Gastroesophageal sphincter (tissue), 4 donors: ENCODE data around the gene STRN4. TPM values are rescaled to one million over a fixed set of nuclear protein-coding genes. Genes with fewer than 3 reads are reported as not detected.
"Not testable (repeated sequence)": the region's sequence is repeated elsewhere in the genome, so short reads cannot be mapped to it uniquely, and the experiment has no call there.

Experiments used
- ATAC-seq: fragments of 150-250 bp; one replicate; pipeline ENCODE4 v1.9.1; 2016; ENCODE audit warnings: mild to moderate bottlenecking, moderate library complexity
- H3K27ac ChIP-seq, 4 donors: fragments of 200-600 bp; sonication (generic) in 3 of 4; 1 replicate in 3 of 4; 2 replicates in 1 of 4; pipeline ENCODE4 v1.5.1; 2016 to 2019
- H3K27me3 ChIP-seq: fragments of 200-600 bp; sonication (generic); one replicate; pipeline ENCODE4 v1.5.1; 2019
- H3K36me3 ChIP-seq, 2 donors: fragments of 200-600 bp; sonication (generic); one replicate each; pipeline ENCODE4 v1.5.1; 2019; ENCODE audit warnings: control low read depth in 1 of 2
- H3K4me1 ChIP-seq, 3 donors: fragments of 200-600 bp; sonication (generic); 1 replicate in 2 of 3; 2 replicates in 1 of 3; pipeline ENCODE4 v1.5.1; 2016 to 2019; ENCODE audit warnings: control low read depth in 2 of 3
- H3K4me3 ChIP-seq, 2 donors: fragments of 200-600 bp; sonication (generic); one replicate each; pipeline ENCODE4 v1.5.1; 2019; ENCODE audit warnings: mild to moderate bottlenecking in 1 of 2, moderate library complexity in 1 of 2
- H3K9me3 ChIP-seq, 3 donors: fragments of 200-600 bp; sonication (generic); one replicate each; pipeline ENCODE4 v1.5.1; 2017 to 2019; ENCODE audit warnings: control low read depth in 2 of 3
- EP300 ChIP-seq: sonication (generic); formaldehyde crosslinking; IDR thresholded peaks from one replicate; pipeline ENCODE4 v1.6.1; 2017; ENCODE audit warnings: antibody characterized with exemption, mild to moderate bottlenecking
- POLR2A ChIP-seq, 2 donors: fragments of 450-650 bp; IDR thresholded peaks; one replicate each; pipeline ENCODE4 v1.6.1; 2017; ENCODE audit warnings: antibody characterized with exemption in 2 of 2, mild to moderate bottlenecking in 2 of 2, moderate library complexity in 1 of 2
- POLR2AphosphoS5 ChIP-seq: sonication (generic); formaldehyde crosslinking; IDR thresholded peaks from one replicate; pipeline ENCODE4 v1.6.1; 2017; ENCODE audit warnings: antibody characterized with exemption
- WGBS, 2 donors: methylation state at CpG; one replicate each; pipeline ENCODE4 v1.1.5; 2018; ENCODE audit warnings: low coverage in 1 of 2; 5-methylcytosine and 5-hydroxymethylcytosine counted together
- total RNA-seq, 4 donors: library from RNA; depleted of rRNA; stranded (reverse); fragments of >200 nt; gene quantifications; one replicate each; pipeline ENCODE4 v1.1.0, GENCODE V29; 2016
- TF ChIP-seq, protein P1 (sequence below), 4 experiments: fragments of 200-600 bp in 2 of 4; fragments of 450-650 bp in 2 of 4; sonication (generic) in 1 of 4; IDR thresholded peaks; one replicate each; pipeline ENCODE4 v1.5.1; 2017 to 2019; ENCODE audit warnings: antibody characterized with exemption in 4 of 4, mild to moderate bottlenecking in 2 of 4, moderate library complexity in 2 of 4

STRN4 gene
- total RNA-seq, 4 donors from 2014 or later: 64.6 to 109 (median 90.4) TPM

DNA sequence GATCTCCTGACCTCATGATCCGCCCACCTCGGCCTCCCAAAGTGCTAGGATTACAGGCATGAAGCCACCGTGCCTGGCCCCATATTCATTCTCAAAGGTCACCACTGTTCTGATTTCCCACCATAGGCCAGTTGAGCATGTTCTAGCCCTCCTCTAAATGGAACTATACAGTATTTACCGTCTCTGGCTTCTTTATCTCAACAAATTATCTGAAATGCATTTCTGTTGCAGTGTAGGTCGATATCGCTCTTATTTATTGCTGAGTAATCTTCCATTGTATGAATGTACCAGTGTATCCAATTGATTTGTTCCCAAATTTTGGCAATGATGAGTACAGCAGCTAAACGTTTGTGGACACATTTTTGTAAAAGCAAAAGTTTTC is 26.8 kb upstream of the STRN4 start:
- peaks cover 0 to 9% (median 0%) of the 10 kb centered on the region in 3 donors for H3K4me1 ChIP-seq
- 68 to 77% methylated on average over 4 to 7 of the region's 7 CpGs for WGBS, 2 donors

DNA sequence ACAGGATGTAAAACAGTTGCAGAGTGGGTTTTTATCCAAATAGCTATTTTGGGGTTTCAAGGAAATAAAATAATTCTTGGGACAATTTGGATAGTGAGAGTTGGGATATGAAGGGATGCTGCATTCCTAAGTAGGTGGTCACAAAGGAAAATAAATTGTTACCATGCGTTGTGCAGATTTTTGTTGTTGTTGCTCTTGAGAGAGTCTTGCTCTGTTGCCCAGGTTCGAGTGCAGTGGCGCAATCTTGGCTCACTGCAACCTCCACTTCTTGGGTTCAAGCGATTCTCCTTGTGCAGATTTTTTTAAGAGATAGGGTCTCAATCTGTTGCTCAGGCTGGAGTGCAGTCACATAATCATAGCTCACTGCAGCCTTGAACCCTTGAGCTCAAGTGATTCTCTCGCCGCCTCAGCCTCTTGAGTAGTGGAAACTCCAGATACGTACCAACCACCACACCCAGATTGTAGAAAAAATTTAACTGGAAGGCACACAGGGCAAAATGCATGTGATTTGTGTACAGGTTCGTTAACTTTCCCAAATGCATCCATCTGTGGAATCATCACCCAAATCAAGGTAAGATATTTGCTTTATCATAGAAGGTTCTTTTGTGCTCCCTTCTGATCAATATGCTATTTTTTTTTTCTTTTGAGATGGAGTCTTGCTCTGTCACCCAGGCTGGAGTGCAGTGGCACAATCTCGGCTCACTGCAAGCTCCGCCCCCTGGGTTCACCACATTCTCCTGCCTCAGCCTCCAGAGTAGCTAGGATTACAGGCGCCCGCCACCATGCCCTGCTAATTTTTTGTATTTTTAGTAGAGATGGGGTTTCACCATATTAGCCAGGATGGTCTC is 26.1 kb upstream of the STRN4 start:
- 87 to 100% methylated on average over 1 to 11 of the region's 12 CpGs for WGBS, 2 donors
- no peak overlapping the region for H3K4me3 ChIP-seq
- H3K27ac ChIP-seq: no peak overlapping the region
- ATAC-seq: no peak
- H3K36me3 ChIP-seq: peaks cover 0 to 37% of the 10 kb centered on the region in 2 donors
- H3K9me3 ChIP-seq: no peaks in the 10 kb centered on the region
- H3K4me1 ChIP-seq: peaks cover 0 to 9% (median 0%) of the 10 kb centered on the region in 3 donors
- TF ChIP-seq, protein P1, sequence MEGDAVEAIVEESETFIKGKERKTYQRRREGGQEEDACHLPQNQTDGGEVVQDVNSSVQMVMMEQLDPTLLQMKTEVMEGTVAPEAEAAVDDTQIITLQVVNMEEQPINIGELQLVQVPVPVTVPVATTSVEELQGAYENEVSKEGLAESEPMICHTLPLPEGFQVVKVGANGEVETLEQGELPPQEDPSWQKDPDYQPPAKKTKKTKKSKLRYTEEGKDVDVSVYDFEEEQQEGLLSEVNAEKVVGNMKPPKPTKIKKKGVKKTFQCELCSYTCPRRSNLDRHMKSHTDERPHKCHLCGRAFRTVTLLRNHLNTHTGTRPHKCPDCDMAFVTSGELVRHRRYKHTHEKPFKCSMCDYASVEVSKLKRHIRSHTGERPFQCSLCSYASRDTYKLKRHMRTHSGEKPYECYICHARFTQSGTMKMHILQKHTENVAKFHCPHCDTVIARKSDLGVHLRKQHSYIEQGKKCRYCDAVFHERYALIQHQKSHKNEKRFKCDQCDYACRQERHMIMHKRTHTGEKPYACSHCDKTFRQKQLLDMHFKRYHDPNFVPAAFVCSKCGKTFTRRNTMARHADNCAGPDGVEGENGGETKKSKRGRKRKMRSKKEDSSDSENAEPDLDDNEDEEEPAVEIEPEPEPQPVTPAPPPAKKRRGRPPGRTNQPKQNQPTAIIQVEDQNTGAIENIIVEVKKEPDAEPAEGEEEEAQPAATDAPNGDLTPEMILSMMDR (IDR thresholded peaks at IDR 0.05): no peak
- TF ChIP-seq POLR2A (IDR thresholded peaks at IDR 0.05) (no peak), POLR2AphosphoS5 (no peak), EP300 (no peak)
- H3K27me3 ChIP-seq: no peaks in the 10 kb centered on the region

More for the DNA sequence above, 26.8 kb upstream of the STRN4 start:
- ATAC-seq: no peak
- Histone ChIP-seq H3K36me3 (peaks cover 0 to 43% of the 10 kb centered on the region in 2 donors), H3K4me3 (no peak overlapping the region), H3K27ac (no peak overlapping the region), H3K27me3 (no peaks in the 10 kb centered on the region), H3K9me3 (no peaks in the 10 kb centered on the region)
- TF ChIP-seq POLR2AphosphoS5 (no peak), POLR2A (IDR thresholded peaks at IDR 0.05) (no peak), EP300 (no peak)
- TF ChIP-seq, protein P1 (IDR thresholded peaks at IDR 0.05): no peak

DNA sequence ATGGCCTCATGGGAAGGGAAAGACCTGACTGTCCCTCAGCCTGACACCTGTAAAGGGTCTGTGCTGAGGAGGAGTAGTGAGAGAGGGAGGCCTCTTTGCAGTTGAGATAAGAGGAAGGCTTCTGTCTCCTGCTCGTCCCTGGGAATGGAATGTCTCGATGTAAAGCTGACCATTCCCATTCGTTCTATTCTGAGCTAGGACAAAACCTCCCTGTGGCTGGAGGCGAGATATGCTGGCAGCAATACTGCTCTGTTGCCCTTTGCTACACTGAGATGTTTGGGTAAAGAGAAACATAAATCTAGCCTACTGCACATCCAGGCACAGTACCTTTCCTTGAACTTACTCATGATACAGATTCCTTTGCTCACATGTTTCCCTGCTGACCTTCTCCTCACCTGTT is 22.5 kb upstream of the STRN4 start:
- H3K36me3 ChIP-seq, H3K27ac ChIP-seq, H3K9me3 ChIP-seq, H3K4me1 ChIP-seq, H3K27me3 ChIP-seq, H3K4me3 ChIP-seq, ATAC-seq: not testable (repeated sequence)
- 18 to 24% methylated on average over 4 of the region's 4 CpGs for WGBS, 2 donors

DNA sequence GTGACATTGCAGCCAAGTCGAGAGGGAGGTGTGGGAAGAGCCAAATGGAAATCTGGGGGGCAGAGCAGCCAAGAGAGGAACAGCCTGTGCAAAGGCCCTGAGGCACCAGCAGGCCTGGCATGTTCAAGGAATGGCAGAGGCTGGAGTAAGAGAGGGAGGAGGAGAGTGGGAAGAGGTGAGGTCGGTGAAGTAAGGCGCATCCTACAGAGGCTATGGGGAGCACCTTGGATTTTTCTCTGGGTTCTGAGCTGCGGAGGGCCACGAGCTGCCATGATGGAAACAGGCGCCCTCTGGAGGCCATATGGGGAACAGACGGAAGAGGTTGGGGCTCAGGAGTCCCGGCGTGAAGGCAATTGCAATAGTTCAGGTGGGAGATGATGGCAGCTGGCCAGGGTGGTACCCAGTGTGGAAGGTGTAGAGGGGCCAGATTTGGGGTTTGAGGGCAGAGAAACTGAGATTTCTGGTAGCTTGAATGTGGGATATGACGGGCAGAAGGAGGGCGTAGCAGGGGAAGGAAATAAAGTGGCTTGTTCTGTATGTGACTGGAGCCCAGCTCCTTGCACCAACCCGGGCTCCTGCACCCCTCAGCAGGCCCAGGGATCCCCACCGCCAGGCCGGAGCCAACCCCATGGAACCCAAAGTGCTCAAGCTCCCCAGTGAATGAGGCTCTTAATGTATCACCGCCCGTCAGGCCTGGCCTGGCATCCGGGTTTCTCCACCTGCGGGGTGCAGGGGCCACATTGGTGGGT is 20.5 kb upstream of the STRN4 start:
- H3K9me3 ChIP-seq: no peaks in the 10 kb centered on the region
- TF ChIP-seq, protein P1 (IDR thresholded peaks at IDR 0.05): peak; percentile 29 to 65 (median 48)
- no peak for TF ChIP-seq EP300
- H3K36me3 ChIP-seq: no peaks in the 10 kb centered on the region
- peaks cover 0 to 9% (median 0%) of the 10 kb centered on the region in 3 donors for H3K4me1 ChIP-seq
- 41 to 65% methylated on average over 12 to 14 of the region's 18 CpGs for WGBS, 2 donors
- H3K27ac ChIP-seq: no peak overlapping the region
- no peaks in the 10 kb centered on the region for H3K27me3 ChIP-seq
- no peak overlapping the region for H3K4me3 ChIP-seq
- ATAC-seq: peak; percentile 46

GRCh38 chr19:46764817-46765291 is 18.6 kb upstream of the STRN4 start:
- TF ChIP-seq, protein P1 (IDR thresholded peaks at IDR 0.05): no peak
- TF ChIP-seq EP300 (no peak), POLR2AphosphoS5 (no peak), POLR2A (IDR thresholded peaks at IDR 0.05) (no peak)
- Histone ChIP-seq H3K4me1 (peaks cover 0 to 28% (median 8%) of the 10 kb centered on the region in 3 donors), H3K27ac (no peak overlapping the region), H3K36me3 (no peaks in the 10 kb centered on the region), H3K9me3 (no peaks in the 10 kb centered on the region), H3K27me3 (no peaks in the 10 kb centered on the region), H3K4me3 (no peak overlapping the region)
- 64% methylated on average over 7 to 11 of the region's 11 CpGs for WGBS, 2 donors
- no peak for ATAC-seq
